ENCODE results near the gene ESPNL.
"Not testable (repeated sequence)": the region's sequence is repeated elsewhere in the genome, so short reads cannot be mapped to it uniquely, and the experiment has no call there.

The ESPNL gene, protein sequence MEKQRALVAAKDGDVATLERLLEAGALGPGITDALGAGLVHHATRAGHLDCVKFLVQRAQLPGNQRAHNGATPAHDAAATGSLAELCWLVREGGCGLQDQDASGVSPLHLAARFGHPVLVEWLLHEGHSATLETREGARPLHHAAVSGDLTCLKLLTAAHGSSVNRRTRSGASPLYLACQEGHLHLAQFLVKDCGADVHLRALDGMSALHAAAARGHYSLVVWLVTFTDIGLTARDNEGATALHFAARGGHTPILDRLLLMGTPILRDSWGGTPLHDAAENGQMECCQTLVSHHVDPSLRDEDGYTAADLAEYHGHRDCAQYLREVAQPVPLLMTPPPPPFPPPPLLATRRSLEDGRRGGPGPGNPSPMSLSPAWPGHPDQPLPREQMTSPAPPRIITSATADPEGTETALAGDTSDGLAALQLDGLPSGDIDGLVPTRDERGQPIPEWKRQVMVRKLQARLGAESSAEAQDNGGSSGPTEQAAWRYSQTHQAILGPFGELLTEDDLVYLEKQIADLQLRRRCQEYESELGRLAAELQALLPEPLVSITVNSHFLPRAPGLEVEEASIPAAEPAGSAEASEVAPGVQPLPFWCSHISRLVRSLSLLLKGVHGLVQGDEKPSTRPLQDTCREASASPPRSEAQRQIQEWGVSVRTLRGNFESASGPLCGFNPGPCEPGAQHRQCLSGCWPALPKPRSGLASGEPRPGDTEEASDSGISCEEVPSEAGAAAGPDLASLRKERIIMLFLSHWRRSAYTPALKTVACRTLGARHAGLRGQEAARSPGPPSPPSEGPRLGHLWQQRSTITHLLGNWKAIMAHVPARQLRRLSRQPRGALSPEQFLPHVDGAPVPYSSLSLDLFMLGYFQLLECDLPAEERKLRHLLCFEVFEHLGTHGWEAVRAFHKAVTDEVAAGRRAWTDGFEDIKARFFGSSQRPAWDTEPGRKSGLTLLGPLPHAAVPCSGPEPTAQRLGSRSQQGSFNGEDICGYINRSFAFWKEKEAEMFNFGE

DNA sequence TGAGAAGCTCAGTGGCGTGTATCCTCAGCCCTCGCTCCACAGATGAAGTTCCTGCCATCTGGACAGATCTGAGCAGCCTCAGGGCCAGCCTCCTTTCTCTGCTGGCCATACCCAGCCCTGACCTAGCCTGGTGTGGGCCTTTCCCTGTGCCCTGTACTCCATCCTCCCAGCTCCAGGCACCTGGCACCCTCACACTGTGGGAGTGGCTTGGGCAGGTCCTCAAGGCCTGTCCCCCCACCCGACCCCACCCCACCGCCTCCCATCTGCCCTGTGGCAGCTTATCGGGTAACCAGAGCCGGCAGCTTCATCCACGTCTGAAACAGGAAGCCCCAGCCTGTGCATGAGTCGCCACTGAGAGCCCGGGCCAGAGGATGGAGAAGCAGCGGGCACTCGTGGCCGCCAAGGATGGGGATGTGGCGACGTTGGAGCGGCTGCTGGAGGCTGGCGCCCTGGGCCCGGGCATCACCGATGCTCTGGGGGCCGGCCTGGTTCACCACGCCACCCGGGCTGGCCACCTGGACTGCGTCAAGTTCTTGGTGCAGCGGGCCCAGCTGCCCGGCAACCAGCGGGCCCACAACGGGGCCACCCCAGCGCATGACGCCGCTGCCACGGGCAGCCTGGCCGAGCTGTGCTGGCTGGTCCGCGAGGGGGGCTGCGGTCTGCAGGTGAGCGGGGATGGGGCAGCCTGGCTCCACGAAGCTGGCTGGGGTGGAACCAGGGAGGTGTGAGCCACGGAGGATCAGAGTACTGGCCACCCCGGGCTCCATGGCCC is at the start of gene ESPNL:
Gene ESPNL, plus strand, starts transcription at position 292 of the 772 bp plus-strand sequence. Its CDS starts 80 bp downstream, at position 372.
- no peak for DNase-seq

DNA sequence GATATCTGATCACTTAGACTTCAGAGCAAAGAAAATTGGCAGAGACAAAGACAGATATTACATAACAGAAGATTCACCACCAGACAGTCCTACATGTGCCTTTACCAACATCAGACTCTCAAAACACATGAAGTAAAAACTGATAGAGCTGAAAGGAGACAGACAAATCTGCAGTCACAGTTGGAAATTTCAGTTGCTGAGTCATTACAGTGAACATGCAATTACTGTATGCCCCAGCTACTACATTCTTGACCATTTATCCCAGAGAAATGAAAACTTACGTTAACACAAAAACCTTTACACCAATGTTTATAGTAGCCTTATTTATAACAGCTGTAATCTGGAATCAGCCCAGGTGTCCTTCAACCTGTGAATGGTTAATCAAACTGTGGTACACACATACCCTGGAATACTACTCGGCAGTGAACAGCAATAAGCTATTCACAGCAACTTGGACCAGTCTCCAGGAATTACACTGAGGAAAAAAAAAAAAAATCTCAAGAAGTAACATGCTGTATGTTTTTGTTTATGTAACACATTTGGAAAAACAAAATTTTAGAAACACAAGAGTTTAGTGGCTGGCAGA is 46.9 kb upstream of the ESPNL start:
- DNase-seq: no peak

DNA sequence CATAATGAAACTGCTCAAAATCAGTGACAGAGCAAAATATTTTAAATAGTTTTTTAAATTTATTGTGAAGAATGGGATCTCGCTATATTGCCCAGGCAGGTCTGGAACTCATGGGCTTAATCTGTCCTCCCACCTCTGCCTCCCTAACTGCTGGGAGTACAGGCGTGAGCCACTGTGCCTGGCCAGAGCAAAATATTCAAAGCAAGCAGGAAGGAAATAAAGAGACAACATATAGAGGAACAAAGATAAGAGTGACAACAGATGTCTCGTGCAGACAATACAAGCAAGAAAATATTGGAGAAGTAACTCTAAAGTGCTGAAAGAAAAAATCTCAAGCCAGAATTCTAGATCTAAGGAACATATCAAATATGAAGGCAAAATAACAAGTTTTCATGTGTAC is 44.3 kb upstream of the ESPNL start:
- DNase-seq: no peak

DNA sequence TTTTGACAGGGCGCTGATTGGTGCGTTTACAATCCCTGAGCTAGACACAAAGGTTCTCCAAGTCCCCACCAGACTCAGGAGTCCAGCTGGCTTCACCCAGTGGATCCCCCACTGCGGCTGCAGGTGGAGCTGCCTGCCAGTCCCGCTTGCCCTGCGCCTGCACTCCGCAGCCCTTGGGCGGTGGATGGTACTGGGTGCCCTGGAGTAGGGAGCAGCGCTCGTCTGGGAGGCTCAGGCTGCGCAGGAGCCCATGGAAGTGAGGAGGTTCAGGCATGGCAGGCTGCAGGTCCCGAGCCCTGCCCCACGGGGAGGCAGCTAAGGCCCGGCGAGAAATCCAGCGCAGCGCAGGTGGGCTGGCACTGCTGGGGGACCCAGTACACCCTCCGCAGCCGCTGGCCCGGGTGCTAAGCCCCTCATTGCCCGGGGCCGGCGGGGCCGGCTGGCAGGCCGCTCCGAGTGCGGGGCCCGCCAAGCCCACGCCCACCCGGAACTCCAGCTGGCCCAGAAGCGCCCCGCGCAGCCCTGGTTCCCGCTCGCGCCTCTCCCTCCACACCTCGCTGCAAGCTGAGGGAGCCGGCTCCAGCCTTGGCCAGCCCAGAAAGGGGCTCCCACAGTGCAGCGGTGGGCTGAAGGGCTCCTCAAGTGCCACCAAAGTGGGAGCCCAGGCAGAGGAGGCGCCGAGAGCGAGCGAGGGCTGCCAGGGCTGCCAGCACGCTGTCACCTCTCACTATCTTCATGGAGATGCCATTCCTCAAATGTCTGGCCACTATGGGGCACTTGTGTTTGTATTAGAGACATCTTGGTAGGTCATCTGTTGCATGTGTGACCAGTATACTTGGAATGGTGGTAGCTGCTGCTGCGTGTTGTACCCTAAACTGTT is 42.2 kb upstream of the ESPNL start:
- peak; percentile 2 for DNase-seq

DNA sequence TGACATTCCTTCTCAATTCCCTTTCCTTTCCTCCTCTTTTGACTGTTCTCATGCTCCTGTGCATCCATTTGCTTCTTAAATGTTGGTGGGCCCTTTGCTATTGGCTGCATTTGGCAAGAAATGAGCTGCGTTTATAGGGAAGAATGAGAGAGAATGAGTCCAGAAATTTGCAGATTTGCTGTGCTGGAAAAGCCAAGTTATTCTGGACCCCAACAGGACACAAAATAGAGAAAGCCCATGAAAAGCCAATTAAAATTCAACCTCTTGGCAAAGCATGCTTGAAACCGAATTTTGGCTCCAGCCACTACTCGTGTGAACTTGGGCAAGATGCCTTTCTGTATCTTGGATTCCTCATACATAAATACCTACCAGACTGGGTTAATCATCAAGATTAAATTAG is 40.6 kb upstream of the ESPNL start:
- no peak for DNase-seq

DNA sequence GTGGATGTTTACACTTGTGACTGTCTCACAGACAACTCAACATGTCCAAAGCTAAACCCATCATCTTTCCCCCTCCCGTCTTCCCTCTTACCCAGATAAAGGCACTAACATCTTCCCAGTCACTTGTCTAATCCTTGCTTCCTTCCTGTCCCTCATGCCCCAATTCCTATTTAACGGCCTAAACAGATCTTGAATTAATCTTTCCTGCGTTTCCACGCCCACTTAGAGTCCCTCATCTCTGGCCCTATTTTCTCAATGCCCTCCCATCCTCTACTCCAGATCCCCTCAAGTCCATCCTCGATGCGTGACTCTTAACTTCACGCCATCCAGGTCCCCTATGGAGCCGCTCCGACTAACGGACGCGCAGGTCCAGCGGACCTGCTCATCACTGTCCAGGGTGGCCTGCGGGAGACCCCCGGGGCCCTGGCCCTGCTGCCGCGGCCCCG is 40.0 kb upstream of the ESPNL start:
- peak; percentile 22 for DNase-seq

DNA sequence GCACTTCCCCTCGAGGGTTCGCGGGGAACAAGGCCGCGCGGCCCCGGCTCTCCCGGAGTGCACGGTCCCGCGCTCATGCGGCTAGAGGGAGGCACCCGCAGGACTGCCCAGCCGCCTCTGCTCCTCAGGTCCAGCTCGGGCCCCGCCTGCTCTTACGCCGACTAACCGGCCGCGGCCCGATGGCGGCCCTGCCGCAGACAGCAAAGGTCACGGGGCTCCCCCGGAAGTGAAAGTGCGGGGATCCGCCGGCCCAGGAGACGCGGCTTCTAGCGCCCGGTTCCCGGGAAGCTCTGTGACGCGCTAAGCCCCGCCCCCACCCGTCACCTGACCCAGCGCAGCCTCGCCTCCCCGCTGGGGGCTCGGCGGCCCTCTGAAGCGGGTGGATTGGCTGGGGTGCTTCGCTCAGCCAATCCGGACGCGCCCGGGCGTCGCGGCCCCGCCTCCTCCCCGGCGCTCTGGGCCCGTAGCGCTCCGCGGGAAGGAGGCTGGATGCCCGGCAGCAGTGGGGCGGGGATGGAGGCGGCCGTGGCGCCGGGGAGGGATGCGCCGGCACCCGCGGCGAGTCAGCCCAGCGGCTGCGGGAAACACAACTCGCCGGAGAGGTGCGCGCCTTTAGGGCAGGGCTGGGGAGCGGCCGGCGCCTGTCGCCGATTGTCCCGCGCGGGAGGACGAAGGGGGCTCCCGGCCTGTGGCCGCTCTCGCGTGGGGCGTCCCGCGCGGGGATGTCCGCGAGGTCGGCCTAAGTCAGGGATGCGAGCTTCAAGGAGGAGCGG is 39.4 kb upstream of the ESPNL start, which contains the start of gene SCLY:
Gene SCLY, plus strand, starts transcription at position 460 of the 773 bp plus-strand sequence. Its CDS starts 54 bp downstream, at position 514.
- peak; percentile 98 for DNase-seq

DNA sequence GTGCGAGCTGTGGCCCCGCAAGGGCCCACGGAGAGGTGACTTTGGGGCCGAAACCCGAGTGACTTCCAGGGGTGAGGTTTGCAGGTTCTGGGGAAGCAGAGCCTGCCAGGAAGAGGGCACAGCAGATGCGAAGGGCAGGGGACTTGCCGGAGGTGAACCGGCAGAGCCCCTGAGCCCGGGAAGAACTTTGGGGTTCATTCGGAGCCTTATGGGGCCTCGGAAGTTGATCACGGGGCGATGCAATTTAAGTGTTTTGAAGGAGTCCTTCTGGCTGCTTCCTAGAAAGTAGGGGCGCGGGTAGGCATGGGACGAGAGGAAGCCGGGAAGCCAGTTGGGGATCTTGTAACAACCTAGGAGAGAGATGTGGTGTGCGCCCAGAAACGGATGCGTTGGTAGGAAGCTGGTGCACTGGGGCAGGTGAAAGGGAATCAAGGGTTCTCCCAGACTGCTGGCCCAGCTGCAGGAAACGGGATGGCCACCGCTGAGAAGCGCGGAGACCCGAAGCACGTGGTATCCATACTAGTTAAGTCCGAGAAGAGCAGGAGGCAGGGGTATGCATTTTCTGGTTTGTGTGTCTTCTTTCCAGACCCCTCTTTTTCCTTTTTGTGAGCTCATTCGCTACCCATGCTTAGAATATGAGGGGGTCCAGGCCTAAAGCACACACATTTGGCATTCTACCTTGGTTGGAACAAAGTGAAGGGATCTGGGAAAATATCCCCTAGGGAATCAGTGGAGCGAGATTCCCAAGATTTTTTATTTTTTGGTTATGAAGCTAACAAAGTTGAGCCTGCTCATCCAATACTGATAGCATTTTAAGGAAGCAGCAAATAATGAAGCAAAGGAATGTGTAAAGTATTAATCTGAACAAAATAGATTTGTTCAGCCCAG is 38.6 kb upstream of the ESPNL start:
- DNase-seq: peak; percentile 44

DNA sequence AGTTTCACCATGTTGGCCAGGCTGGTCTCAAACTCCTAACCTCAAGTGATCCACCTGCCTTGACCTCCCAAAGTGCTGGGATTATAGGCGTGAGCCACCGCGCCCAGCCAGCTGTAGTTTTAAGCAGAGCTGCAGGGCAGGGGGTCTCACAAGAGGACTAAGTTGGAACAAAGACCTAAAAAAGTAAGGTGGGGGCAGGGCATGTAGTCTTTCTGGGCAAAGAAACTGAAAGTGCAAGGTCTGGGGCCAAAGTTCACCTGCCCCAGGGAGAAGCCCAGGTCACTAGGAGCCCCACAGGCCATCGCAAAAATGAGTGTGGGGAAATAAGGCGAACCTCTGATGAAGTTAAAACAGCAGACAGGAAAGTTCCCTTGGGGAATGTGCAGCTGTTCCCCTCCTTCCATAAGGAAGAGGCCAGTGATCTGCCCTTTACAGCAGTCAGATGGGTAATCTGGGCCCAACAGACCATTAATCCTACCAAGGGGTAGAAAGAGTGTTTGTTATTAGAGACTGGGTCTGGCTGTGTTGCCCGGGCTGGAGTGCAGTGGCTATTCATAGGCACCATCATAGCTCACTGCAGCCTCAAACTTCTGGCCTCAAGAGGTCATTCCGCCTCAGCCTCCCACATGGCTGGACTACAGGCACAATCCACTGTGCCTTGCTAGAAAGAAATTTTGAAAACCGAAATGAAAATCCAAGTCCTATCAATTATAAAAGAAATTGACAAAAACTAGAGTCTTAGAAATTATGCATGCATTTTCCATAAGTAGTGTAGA is 36.5 kb upstream of the ESPNL start:
- DNase-seq: no peak

DNA sequence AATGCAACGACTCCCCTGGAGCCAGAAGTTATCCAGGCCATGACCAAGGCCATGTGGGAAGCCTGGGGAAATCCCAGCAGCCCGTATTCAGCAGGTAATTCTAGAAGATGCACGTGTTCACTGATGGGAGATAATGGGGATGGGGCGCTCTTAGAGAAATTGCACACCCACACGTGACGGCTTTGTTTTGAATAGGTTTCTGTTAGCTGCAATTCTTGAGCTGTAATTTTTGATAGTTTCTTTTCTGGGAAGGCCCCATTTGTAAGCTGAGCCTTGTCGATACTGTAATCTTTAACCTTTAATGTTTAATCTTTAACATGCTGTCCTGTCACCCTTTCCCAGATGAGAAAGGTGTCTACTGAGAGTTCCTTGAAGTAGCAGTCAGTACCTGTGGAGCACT is 35.8 kb upstream of the ESPNL start:
- DNase-seq: no peak

DNA sequence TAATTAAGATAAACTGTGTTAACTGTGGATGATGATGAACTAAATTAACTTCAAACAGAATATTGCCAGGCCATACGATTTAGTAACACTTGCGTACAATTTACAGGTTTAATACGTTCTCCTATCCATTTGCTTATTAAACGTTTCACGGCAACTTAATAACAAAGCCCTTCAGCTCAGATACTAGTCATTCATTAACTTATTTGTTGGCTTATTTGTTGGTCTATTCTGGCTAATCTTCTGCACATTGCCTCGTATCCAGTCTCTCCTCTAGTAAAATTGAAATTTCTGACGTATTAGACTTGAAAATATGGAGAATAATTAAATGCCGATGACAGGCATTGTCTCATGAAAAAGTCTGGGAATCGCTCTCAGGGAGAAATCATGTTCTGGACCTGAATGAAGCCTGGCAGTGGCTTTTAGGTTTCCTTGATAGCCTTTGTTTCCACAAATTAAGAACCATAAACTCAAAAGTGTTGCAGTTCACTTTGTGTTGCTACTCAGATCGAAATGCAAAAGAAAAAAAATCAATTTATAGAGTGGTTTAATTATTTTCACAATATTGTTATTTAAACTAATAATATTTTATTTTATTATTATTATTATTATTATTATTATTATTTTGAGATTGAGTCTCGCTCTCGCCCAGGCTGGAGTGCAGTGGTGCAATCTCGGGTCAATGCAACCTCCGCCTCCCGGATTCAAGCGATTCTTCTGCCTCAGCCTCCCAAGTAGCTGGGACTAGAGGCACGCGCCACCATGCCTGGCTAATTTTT is 34.9 kb upstream of the ESPNL start:
- no peak for DNase-seq

DNA sequence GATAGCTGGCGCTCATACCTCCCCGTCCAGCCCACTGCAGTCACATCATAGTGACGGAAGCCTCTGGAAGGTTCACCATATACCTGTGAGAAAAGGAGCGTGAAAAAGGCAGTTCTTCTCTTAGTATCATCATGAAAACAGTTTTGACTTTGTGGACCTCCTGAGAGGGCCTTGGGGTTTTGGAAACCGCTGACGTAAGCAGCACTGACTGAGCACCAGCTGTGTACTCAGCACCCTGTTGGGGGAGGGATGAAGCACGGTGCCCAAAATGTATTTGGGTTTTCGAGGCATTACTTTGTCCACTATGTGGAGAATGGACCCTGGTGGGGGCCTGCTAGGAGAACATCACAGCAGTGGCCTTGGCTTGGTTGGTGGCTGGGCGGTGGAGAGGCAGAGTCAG is 33.9 kb upstream of the ESPNL start:
- DNase-seq: no peak

DNA sequence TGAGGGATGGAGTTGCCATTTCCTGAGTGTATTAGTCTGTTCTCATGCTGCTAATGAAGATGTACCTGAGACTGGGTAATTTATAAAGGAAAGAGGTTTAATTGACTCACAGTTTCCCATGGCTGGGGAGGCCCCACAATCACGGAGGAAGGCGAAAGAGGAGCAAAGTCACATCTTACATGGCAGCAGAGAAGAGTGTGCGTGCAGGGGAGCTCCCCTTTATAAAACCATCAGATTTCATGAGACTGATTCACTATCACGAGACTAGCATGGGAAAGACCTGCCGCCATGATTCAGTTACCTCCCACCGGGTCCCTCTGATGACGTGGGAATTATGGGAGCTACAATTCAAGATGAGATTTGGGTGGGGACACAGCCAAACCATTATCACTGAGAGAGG is 33.4 kb upstream of the ESPNL start:
- not testable (repeated sequence) for DNase-seq

DNA sequence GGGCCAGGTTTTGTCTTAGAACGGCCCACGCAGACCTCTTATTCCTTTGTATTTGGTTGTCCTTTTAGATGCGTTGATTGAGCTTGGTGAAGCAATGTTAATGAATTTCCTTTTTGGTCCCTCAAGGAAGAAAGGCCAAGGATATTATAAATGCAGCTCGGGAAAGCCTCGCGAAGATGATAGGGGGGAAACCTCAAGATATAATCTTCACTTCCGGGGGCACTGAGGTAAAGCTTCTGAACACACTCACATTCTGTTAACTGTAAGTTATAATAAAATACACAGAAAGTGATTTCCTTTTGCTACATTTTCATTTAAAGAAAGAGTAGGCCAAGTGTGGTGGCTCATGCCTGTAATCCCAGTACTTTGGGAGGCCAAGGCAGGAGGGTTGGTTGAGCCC is 32.2 kb upstream of the ESPNL start:
- no peak for DNase-seq

DNA sequence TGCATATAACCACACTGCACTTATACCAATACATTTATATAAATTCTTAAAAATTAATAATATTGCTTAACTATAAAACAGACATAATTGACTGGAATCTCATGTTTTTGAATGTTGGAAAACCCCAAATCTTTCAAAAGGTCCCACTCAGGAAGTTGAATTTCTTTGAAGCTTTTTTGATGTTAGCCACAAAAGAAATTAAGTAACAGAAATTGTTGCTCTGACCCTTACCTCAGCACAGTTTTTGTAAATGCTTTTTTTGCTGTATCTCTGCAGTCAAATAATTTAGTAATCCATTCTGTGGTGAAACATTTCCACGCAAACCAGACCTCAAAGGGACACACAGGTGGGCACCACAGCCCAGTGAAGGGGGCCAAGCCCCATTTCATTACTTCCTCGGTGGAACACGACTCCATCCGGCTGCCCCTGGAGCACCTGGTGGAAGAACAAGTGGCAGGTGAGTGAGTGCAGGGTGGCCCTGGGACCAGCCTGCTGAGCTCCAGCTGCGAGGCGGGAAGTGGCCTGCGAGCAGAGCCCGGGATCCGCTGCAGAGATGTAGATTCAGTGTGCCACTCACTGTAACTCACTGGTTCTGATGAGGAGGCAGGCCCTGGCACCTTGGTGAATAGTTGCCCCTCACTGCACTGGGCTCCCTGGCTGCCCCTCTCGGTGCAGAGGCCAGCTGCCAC is 31.0 kb upstream of the ESPNL start:
- no peak for DNase-seq

DNA sequence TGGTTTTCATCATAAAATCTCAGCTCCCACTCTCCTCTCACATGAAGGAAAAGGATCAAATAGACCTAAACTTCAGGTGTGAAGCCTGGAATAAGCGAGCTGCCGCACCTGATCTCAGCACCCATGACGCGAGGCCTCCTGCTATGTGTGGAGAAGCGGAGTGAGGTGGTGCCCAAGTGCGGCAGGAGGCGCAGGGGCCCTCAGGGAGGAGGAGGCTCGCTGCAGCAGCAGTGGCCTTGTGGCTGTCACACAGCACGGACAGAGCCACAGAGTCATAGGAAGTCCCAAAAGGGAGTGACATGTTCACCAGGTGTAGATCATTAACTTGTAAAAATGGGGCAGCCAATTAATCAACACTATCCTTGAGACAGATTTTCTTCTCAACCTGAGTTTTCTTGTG is 30.3 kb upstream of the ESPNL start:
- no peak for DNase-seq

DNA sequence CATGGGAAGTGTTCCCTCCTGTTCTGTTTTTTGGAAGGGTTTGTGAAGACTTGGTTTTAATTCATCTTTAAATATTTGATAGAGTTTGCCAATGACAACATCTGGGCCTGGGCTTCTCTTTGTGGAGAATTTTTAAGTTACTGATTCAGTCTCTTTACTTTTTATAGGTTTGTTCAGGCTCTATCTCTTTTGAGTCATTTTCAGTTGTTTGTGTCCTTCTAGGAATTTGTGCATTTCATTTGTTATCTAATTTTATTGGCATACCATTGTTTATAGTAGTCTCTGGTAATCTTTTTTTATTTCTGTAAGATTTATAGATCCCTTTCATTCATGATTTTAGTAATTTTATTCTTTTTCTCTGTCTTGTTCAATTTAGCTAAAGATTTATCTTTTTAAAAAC is 24.7 kb upstream of the ESPNL start:
- no peak for DNase-seq

Data from NCI-H345 (cell line).